HG02938 (cell line): ENCODE results near the gene SLC9A9.
A peak's percentile ranks its signal among the peaks of the same experiment; 100 is the strongest.

Experiments used
- ATAC-seq: cut with Tn5 transposase; IDR thresholded peaks from one replicate; pipeline ENCODE4 v1.9.1; 2021; ENCODE audit warnings: mild to moderate bottlenecking, moderate library complexity; ENCODE audit not compliant: unreplicated experiment

SLC9A9 gene

GRCh38 chr3:143479727-143480126 lies 368.5 kb downstream of the SLC9A9 start:
- ATAC-seq, result no peak

GRCh38 chr3:143478115-143478693 lies 370.1 kb downstream of the SLC9A9 start:
- ATAC-seq, result no peak

- ATAC-seq, result no peak
Observed at GRCh38 chr3:143476965-143477640, 371.2 kb downstream of the SLC9A9 start.

GRCh38 chr3:143475981-143476380 lies 372.3 kb downstream of the SLC9A9 start:
- ATAC-seq, result no peak

- ATAC-seq, result no peak
Observed at GRCh38 chr3:143472731-143473523, 375.3 kb downstream of the SLC9A9 start.

GRCh38 chr3:143471705-143472104 lies 376.6 kb downstream of the SLC9A9 start:
- ATAC-seq, result no peak

GRCh38 chr3:143469159-143469558 lies 379.1 kb downstream of the SLC9A9 start:
- no peak for ATAC-seq

DNA sequence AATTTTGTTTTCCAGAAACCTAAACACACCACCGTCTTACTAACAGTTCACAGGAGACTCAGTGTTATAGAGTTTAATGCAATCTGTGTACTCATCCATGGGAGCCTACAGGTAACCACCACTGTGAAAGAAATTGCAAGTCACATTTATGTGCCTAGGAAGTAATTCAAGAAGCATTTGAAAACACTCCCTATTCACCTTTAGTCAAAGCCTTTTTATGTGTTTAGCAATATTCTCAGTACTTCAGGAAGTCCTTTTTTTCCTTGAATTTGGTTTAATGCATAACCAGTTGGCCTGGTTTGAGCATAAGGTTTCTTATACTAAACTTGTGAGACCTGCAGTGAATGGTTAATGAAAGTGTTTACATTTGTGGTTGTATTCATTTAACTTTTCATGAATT lies 382.6 kb downstream of the SLC9A9 start:
- ATAC-seq, result no peak

DNA sequence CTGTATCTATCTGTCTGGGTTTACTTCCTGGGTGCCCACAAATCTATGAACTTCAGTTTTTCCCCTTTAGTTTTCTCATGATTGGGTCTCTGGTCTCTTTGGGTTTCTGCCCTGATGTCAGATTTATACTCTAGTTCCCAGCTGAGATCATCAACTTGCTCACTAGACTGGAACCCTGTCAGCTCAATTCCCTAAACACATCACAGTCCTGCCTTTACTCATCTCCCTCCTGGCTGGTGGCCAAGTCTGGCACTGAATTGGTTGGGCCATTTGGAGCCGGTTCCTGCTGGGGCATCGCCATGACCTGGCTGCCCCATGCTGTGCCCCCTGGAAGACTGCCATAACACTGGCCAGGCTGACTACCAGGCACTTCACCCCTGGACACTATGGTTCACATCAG lies 383.4 kb downstream of the SLC9A9 start:
- no peak for ATAC-seq

DNA sequence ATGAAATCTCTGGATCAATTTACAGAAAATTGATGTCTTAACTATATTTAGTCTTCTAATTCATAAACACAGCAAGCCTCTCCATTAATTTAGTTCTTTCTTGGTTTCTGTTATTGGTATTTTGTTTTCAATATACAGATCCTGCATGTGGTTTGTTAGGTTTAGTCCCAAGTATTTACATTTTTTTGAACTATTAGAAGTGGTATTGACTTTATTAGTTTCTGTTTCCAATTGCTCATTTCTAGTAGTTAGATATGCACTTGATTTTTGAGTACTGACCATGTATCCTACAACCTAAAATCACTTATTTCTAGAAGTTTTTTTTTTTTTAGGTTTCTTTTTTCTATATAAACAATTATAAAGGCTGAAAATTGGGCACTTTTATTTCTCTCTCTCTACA lies 392.8 kb downstream of the SLC9A9 start:
- ATAC-seq, result peak; percentile 57

DNA sequence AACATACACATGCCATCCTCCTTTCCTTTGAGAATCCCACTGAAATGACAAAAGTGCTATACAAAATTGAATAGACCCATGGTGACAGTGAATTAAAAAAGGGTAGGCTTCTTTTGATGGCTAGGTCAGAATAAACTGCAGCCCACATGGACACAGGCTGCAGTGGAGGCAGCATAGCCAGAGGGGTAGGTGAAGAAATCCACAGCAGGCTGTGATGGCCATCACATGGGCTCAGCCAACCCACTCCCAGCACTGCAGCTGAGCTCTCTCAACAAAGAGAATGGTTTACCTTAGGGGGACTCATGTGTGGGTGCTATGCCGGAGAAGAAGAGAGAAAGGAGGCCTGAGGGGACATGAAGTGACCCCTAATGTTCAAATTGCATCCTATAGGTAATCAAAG lies 397.6 kb downstream of the SLC9A9 start:
- ATAC-seq, result no peak

DNA sequence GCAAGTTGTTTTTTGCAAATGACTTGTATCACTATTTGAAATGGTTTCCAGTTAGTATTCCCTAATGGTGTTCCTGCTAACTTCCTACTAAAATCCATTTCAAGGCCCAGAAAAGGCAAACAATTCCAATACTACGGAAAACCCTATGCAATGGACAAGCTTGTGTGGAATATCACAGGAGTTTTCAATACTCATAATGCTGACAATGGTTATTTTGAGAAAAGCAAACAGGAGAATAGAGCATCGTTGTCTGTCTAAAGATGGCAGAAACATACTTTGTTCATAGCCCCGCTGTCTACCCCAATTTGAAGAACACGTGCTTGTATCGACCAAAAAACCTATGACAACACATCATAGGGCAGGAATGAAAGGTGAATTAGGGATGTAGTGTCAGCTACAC lies 400.8 kb downstream of the SLC9A9 start:
- ATAC-seq, result no peak

DNA sequence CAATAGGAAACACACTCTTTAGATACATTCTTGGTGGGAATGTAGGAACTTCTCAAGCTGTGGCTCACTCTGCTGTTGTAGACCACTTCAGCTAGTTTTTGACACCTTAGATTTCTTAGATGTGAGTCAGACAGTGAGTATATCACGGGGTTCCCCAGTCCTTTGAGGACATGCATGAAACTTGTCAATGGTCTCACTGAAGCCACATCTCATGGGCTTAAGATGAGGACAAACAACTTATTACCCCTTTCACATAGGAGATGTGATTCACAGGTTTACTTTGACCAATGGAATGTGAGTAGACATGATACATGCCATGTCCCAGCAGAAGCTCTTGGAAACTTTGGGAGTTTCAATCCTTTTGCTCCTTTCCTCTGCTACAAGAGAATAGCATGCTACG lies 403.1 kb downstream of the SLC9A9 start:
- ATAC-seq, result peak; percentile 81

- no peak for ATAC-seq
Observed at GRCh38 chr3:143443851-143444331, 404.4 kb downstream of the SLC9A9 start.

- ATAC-seq, result no peak
Observed at GRCh38 chr3:143442814-143443447, 405.3 kb downstream of the SLC9A9 start.

- ATAC-seq, result no peak
Observed at GRCh38 chr3:143441516-143442171, 406.6 kb downstream of the SLC9A9 start.

DNA sequence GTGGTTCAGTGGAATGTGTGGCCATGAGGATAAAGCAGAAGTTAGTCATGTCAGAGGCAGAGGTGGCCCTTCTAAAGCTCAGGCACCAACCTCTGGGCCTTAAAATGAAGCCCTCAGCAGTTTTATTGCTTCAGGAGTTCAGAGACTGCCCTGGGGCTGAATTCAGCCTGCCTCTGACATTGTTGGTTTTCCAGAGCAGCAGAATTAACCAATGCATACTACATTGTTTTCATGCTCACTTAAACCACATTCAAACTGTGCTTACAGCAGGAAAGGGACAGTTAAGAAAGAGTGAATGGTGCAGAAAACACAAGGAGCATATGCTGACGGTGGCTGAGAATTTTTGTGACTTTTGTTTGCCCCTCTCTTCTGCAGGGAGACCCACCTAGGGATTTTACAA lies 408.5 kb downstream of the SLC9A9 start:
- ATAC-seq, result no peak

DNA sequence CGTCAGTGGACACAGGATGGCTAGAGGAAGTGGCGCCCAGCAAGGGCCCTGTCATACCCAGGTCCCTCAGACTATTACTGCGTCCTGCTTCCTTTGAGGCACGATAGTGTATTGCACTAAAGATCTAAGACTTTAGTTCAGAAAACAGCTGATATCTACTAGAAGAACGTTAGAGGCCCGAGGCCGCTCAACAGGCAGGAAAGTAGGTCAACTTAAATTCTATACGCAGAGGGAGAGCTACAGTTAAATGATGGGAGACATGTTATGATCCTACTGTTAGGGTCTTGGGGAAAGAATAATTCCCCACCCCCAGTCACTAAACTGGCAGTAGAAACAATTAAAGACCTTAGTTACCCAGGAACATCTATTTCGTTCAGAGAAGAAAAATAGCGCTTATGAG lies 410.9 kb downstream of the SLC9A9 start:
- ATAC-seq, result no peak

DNA sequence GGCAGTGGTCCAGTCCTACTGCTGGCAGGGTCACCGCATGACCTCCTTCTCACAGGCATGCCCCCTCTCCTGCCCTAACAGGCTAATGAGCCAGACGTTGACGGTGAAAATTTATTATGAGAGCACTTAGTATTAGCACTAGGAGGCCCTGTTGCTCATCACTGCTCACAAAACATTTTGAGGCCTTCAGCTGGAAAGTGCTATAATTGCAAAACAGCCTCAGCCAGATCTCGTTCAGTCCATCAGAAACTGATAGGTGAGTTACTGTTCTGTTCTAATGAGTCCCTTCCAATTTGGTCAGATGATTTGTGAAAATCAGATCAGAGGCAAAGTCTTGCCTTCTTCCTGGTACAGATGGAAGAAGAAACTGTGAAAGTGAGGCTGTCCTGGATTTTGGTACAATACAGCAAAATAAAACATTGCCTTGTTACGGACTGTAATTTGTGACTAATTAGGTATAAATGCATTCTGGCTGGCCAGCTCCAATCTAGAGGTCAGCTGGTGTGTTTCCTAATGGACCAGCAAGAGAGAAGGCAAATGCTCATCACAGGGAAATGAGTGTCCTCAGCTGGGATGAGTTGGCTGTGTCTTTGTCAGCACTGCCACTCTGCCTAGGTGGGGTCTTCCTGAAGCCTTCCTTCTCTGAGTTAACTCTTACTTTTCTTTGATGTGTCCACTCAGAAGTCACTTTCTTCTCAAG lies 411.9 kb downstream of the SLC9A9 start:
- ATAC-seq, result no peak

DNA sequence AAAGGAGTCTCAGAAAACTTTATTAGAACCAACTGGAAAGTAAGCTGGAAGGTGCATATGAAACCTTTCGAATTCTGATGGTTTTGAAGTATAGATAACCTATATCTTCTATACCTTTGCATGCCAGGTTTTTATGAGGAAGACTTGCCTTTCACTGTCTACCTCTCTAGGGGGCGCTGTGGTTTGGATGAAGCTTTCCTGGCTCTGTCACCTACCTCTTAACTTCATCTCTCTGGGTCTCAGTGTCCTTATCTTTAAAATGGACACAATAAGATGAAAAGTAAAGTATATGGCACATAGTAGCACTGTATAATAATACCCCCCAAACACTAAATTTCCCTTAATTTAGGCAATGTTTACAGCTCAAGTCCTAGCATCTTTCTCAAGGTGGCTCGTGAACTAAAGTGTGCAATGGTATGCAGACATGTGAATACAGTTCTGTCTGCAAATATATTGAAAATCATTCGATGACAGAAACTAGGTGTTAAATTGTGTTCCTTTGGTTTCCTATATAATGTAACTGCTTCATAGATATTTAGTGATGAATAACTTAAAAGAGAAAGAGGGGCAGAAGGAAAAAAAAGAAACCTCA lies 414.4 kb downstream of the SLC9A9 start:
- no peak for ATAC-seq
